ENCODE data around the gene USH2A. TPM values are rescaled to one million over a fixed set of nuclear protein-coding genes. Genes with fewer than 3 reads are reported as not detected.
A peak's percentile ranks its signal among the peaks of the same experiment; 100 is the strongest.

USH2A gene
- total RNA-seq, 1 donor from 2014 or later = 0.02 TPM

GRCh38 chr1:216076751-216077150 is 346.5 kb downstream of the USH2A start:
- Histone ChIP-seq H3K4me3 (ENCODE audit: insufficient read depth, low read depth, low read length) (no peak overlapping the region), H3K36me3 (ENCODE audit: insufficient read depth, low read length) (no peaks in the 10 kb centered on the region), H3K9me3 (ENCODE audit: insufficient read depth, low read depth, low read length) (no peaks in the 10 kb centered on the region), H3K27me3 (ENCODE audit: insufficient read depth, low read length) (no peaks in the 10 kb centered on the region), H3K4me2 (ENCODE audit: low read length) (no peak overlapping the region), H4K20me1 (ENCODE audit: insufficient read depth, low read length) (no peaks in the 10 kb centered on the region), H3K79me2 (ENCODE audit: insufficient read depth, low read length) (no peaks in the 10 kb centered on the region), H3K4me1 (ENCODE audit: insufficient read depth, low read length) (no peaks in the 10 kb centered on the region), H3K27ac (ENCODE audit: low read depth, low read length) (no peak overlapping the region), H3K9ac (ENCODE audit: low read length) (no peak overlapping the region), H2AFZ (ENCODE audit: low read depth, low read length) (no peak overlapping the region)
- H3K4me1 Mint-ChIP-seq (ENCODE audit: low read depth, unreplicated experiment) = peaks cover 39% of the 10 kb centered on the region
- FAIRE-seq (no peak), DNase-seq (ENCODE audit: low read depth) (no peak)
- no peaks in the 10 kb centered on the region for H3K36me3 Mint-ChIP-seq (ENCODE audit: low read depth, unreplicated experiment)
- H3K4me3 Mint-ChIP-seq (ENCODE audit: unreplicated experiment) = no peak overlapping the region
- no peak overlapping the region for H3K27ac Mint-ChIP-seq (ENCODE audit: unreplicated experiment)
- H3K9me3 Mint-ChIP-seq (ENCODE audit: unreplicated experiment) = no peaks in the 10 kb centered on the region
- TF ChIP-seq CTCF (IDR thresholded peaks at IDR 0.05; ENCODE audit: insufficient read depth, low read depth, low read length) (no peak), EZH2 (IDR thresholded peaks at IDR 0.05; ENCODE audit: insufficient read depth, low read length) (no peak)
- H3K27me3 Mint-ChIP-seq (ENCODE audit: low read depth, unreplicated experiment) = no peaks in the 10 kb centered on the region

- Mint-ChIP-seq H3K27ac (ENCODE audit: unreplicated experiment) (peak overlapping the region; percentile 8), H3K27me3 (ENCODE audit: low read depth, unreplicated experiment) (no peaks in the 10 kb centered on the region), H3K4me3 (ENCODE audit: unreplicated experiment) (no peak overlapping the region), H3K36me3 (ENCODE audit: low read depth, unreplicated experiment) (no peaks in the 10 kb centered on the region), H3K9me3 (ENCODE audit: unreplicated experiment) (no peaks in the 10 kb centered on the region), H3K4me1 (ENCODE audit: low read depth, unreplicated experiment) (peaks cover 38% of the 10 kb centered on the region)
- Histone ChIP-seq H3K9me3 (ENCODE audit: insufficient read depth, low read depth, low read length) (no peaks in the 10 kb centered on the region), H3K4me2 (ENCODE audit: low read length) (no peak overlapping the region), H3K36me3 (ENCODE audit: insufficient read depth, low read length) (no peaks in the 10 kb centered on the region), H3K27me3 (ENCODE audit: insufficient read depth, low read length) (no peaks in the 10 kb centered on the region), H2AFZ (ENCODE audit: low read depth, low read length) (no peak overlapping the region), H3K4me1 (ENCODE audit: insufficient read depth, low read length) (no peaks in the 10 kb centered on the region), H4K20me1 (ENCODE audit: insufficient read depth, low read length) (no peaks in the 10 kb centered on the region), H3K79me2 (ENCODE audit: insufficient read depth, low read length) (no peaks in the 10 kb centered on the region), H3K9ac (ENCODE audit: low read length) (no peak overlapping the region), H3K27ac (ENCODE audit: low read depth, low read length) (no peak overlapping the region), H3K4me3 (ENCODE audit: insufficient read depth, low read depth, low read length) (no peak overlapping the region)
- peak; percentile 20 for DNase-seq (ENCODE audit: low read depth)
- TF ChIP-seq EZH2 (IDR thresholded peaks at IDR 0.05; ENCODE audit: insufficient read depth, low read length) (no peak), CTCF (IDR thresholded peaks at IDR 0.05; ENCODE audit: insufficient read depth, low read depth, low read length) (no peak)
- FAIRE-seq = no peak
These were observed 347.9 kb downstream of the USH2A start for GRCh38 chr1:216075339-216075738.

GRCh38 chr1:216073793-216074595 is 349.3 kb downstream of the USH2A start:
- no peaks in the 10 kb centered on the region for H3K79me2 ChIP-seq (ENCODE audit: insufficient read depth, low read length)

More at GRCh38 chr1:216073793-216074595, 349.3 kb downstream of the USH2A start:
- Histone ChIP-seq H3K4me1 (ENCODE audit: insufficient read depth, low read length) (no peaks in the 10 kb centered on the region), H4K20me1 (ENCODE audit: insufficient read depth, low read length) (no peaks in the 10 kb centered on the region), H3K9ac (ENCODE audit: low read length) (no peak overlapping the region), H3K4me2 (ENCODE audit: low read length) (no peak overlapping the region), H3K4me3 (ENCODE audit: insufficient read depth, low read depth, low read length) (no peak overlapping the region), H3K9me3 (ENCODE audit: insufficient read depth, low read depth, low read length) (no peaks in the 10 kb centered on the region), H3K27me3 (ENCODE audit: insufficient read depth, low read length) (no peaks in the 10 kb centered on the region), H2AFZ (ENCODE audit: low read depth, low read length) (no peak overlapping the region), H3K36me3 (ENCODE audit: insufficient read depth, low read length) (no peaks in the 10 kb centered on the region), H3K27ac (ENCODE audit: low read depth, low read length) (no peak overlapping the region)
- DNase-seq (ENCODE audit: low read depth) = no peak
- TF ChIP-seq EZH2 (IDR thresholded peaks at IDR 0.05; ENCODE audit: insufficient read depth, low read length) (no peak), CTCF (IDR thresholded peaks at IDR 0.05; ENCODE audit: insufficient read depth, low read depth, low read length) (no peak)
- Mint-ChIP-seq H3K9me3 (ENCODE audit: unreplicated experiment) (no peaks in the 10 kb centered on the region), H3K4me3 (ENCODE audit: unreplicated experiment) (no peak overlapping the region), H3K4me1 (ENCODE audit: low read depth, unreplicated experiment) (peaks cover 24% of the 10 kb centered on the region), H3K27ac (ENCODE audit: unreplicated experiment) (no peak overlapping the region), H3K27me3 (ENCODE audit: low read depth, unreplicated experiment) (no peaks in the 10 kb centered on the region), H3K36me3 (ENCODE audit: low read depth, unreplicated experiment) (no peaks in the 10 kb centered on the region)
- FAIRE-seq = no peak
